Activated CD4-positive, alpha-beta T cell treated with anti-CD3 and anti-CD28 coated beads for 1 hour (primary cell): ENCODE data around the gene NPTX2.

ENCODE experiments used
- DNase-seq: peaks from one replicate; pipeline ENCODE4 v3.0.0-alpha.2; 2020

The NPTX2 gene

DNA sequence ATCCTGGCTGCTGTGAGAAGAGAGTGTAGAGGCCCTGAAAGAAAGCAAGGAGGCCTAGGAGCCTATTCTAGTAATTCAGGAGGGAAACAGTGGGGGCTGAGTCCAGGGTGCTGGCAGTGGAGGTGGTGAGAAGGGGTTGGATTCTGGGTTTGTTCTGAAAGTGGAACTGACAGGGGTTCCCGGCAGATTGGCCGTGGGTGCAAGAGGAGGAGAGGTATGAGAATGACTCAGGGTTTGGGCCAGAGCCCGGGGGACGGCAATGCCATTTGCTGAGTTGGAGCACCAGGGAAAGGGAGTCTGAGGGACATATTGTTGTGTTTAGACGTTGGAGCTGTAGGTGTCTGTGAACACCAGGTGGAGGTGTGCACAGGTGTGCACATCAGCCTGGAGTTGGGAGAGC, 38.5 kb downstream of the NPTX2 start:
- no peak for DNase-seq

- DNase-seq = no peak
Measured at GRCh38 chr7:98656899-98657298, 39.8 kb downstream of the NPTX2 start.

- DNase-seq = no peak
Measured at GRCh38 chr7:98657736-98658135, 40.7 kb downstream of the NPTX2 start.

GRCh38 chr7:98659756-98660155, 42.7 kb downstream of the NPTX2 start:
- no peak for DNase-seq

- no peak for DNase-seq
Measured at GRCh38 chr7:98661607-98662006, 44.5 kb downstream of the NPTX2 start.

DNA sequence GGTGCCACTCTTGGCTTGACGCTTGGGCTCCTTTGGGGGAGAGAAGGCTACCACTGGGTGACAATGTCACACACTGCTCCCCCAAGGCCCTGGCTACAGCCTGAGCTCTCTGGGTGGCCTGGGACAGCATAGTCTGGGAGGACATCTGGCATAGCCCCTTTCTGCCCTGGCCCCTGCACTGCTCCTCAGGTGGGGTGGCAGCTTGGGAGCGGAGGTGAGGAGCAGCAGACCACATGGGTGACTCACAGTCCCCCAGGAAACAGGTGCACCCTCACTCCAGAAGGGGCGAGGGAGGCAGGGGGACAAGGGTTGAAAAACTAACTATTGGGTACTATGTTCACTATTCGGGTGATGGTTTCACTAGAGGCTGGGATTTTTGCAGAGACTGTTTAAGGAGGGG, 45.2 kb downstream of the NPTX2 start:
- DNase-seq = no peak

GRCh38 chr7:98664882-98665281, 47.8 kb downstream of the NPTX2 start:
- no peak for DNase-seq

GRCh38 chr7:98668255-98668654, 51.2 kb downstream of the NPTX2 start:
- DNase-seq = no peak

DNA sequence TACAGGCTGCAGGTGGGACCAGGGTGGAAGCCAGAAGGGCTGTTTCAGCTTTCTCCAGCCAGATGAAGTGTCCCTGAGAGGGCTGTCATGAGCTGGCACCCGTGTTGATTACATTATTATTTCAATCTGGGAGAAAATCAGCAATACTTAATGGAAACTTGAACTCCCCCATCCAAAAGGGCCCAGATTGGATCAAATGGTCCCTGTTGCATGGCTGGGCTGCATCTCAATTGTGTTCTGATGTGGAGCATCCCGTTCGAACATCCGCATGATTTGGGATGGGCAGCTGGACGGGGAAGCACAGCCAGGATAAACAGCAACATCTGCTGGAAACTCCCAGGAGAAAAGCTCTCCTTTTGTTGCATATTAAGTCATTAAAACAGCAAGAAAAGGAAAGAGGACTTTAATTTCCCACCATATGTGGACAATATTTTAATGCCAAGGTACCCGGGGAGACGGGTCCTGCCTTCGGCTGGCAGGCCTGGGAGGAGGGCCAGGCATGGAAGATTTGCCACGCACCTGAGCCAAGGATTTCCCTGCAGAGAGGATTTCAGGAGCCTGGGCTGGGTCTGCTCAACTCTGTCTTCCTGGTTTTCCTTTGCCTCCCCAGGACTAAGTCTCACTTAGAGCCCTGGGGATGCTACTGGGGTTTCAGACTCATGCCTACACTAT, 52.4 kb downstream of the NPTX2 start:
- DNase-seq = no peak

DNA sequence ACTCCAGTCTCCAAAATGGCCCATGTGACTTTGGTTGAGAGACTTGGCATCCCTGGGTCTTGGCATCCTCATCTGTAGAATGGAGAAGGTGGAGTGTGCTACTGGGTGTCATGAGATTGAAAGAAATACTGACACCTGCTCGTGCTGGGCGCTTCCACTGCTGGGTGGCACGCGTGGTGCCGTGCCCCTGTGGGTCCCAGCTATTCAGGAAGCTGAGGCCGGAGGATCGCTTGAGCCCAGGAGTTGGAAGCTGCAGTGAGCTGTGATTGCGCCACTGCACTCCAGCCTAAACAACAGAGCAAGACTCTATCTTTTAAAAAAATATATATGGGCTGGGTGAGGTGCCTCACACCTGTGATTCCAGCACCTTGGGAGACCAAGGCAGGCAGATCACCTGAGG, 53.1 kb downstream of the NPTX2 start:
- DNase-seq = no peak

DNA sequence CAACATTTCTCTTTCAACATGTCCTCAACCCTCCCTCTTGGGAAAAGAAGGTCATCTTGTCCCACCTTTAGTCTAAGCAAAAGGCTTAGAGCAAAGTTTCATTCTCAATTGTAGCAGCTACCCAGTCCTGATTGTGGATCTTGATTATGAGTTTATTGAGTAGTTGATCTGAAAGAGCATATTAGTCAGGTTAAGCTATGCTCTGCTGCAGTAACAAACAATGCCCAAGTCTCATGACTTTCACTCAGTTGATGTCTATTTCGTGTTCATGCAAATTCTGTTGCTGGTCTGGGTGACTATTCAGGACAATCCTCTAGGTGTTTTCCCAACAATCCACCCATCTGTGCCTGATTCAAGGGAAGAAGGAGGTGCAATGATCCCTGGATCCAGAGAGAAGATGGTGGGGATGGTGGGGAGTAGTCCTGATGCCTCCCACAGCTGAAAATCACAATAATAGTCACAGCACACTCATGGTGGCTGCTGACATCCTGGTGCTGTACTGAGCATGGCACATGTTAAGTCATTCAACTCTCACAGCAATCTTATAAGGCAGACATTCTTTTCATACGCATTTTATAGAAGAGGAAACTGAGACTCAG, 54.7 kb downstream of the NPTX2 start:
- DNase-seq = no peak

DNA sequence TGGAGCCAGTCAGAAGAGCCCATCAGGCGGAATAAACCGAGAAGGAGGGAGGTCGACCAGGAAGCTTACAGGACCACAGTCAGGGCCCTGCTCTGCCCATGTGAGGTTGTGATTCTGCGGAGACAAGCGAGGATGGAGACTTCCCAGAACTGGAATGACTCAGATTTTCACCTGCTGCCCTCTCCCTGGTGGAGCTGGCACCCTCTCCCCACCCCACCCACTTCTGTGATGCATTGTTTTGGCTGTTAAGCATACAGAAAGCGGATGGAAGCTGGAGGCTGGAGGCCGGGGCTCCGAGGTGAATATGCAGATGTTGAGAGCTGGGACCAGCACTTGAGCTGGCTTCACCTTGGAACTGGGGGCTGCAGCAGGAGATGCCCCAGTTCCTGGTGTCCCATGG, 57.4 kb downstream of the NPTX2 start:
- DNase-seq = no peak

- DNase-seq = no peak
Measured at GRCh38 chr7:98674881-98675280, 57.8 kb downstream of the NPTX2 start.

- DNase-seq = no peak
Measured at GRCh38 chr7:98678215-98678614, 61.1 kb downstream of the NPTX2 start.
